ENCODE measurements around the gene APOA5. TPM values are rescaled to one million over a fixed set of nuclear protein-coding genes. Genes with fewer than 3 reads are reported as not detected.

Gene APOA5
- total and polyA plus RNA-seq, 2 of the 13 experiments (the other 11 are each of a cell fraction or from before 2014, with no cell fraction given), result 44.0 to 49.1 TPM

- TF ChIP-seq ZNF770 (CRISPR knock-in tag; IDR thresholded peaks at IDR 0.05) (no peak), ZNF337 (CRISPR knock-in tag; IDR thresholded peaks at IDR 0.05; ENCODE audit: borderline replicate concordance, low read depth) (no peak), SOX13 (IDR thresholded peaks at IDR 0.05) (no peak), SOX13 (CRISPR knock-in tag; conservative IDR thresholded peaks at IDR 0.05 in 1 of 2, IDR thresholded peaks at IDR 0.05 in 1 of 2) (no peak; a peak in 1 of 4 replicates), RARG (CRISPR knock-in tag; IDR thresholded peaks at IDR 0.05; ENCODE audit: low read depth) (no peak), ZFAT (CRISPR knock-in tag; conservative IDR thresholded peaks at IDR 0.05) (no peak), JARID2 (CRISPR knock-in tag; IDR thresholded peaks at IDR 0.05; ENCODE audit: insufficient replicate concordance) (no peak), ZNF263 (CRISPR knock-in tag; IDR thresholded peaks at IDR 0.05) (no peak), IRF2 (CRISPR knock-in tag; IDR thresholded peaks at IDR 0.05) (no peak), RFX5 (IDR thresholded peaks at IDR 0.05; ENCODE audit: low read depth, low read length) (no peak), RCOR2 (CRISPR knock-in tag; IDR thresholded peaks at IDR 0.05) (peak; percentile 67; the same call in 1 of the 2 replicates), MBNL3 (CRISPR knock-in tag; conservative IDR thresholded peaks at IDR 0.05) (no peak), NFYC (CRISPR knock-in tag; IDR thresholded peaks at IDR 0.05) (no peak), DZIP1 (CRISPR knock-in tag; IDR thresholded peaks at IDR 0.05) (peak; percentile 78; the same call in 1 of the 2 replicates), ZNF709 (CRISPR knock-in tag; IDR thresholded peaks at IDR 0.05) (no peak), KDM3A (CRISPR knock-in tag; IDR thresholded peaks at IDR 0.05; ENCODE audit: low read depth) (peak; percentile 12; the same call in 1 of the 2 replicates), MIER2 (CRISPR knock-in tag; IDR thresholded peaks at IDR 0.05) (no peak)
- TF ChIP-seq, protein P1, sequence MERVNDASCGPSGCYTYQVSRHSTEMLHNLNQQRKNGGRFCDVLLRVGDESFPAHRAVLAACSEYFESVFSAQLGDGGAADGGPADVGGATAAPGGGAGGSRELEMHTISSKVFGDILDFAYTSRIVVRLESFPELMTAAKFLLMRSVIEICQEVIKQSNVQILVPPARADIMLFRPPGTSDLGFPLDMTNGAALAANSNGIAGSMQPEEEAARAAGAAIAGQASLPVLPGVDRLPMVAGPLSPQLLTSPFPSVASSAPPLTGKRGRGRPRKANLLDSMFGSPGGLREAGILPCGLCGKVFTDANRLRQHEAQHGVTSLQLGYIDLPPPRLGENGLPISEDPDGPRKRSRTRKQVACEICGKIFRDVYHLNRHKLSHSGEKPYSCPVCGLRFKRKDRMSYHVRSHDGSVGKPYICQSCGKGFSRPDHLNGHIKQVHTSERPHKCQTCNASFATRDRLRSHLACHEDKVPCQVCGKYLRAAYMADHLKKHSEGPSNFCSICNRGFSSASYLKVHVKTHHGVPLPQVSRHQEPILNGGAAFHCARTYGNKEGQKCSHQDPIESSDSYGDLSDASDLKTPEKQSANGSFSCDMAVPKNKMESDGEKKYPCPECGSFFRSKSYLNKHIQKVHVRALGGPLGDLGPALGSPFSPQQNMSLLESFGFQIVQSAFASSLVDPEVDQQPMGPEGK (CRISPR knock-in tag; IDR thresholded peaks at IDR 0.05), result peak; percentile 49; the same call in 1 of the 2 replicates
- TF ChIP-seq, protein P2, sequence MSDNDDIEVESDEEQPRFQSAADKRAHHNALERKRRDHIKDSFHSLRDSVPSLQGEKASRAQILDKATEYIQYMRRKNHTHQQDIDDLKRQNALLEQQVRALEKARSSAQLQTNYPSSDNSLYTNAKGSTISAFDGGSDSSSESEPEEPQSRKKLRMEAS (IDR thresholded peaks at IDR 0.05), result no peak
- TF ChIP-seq, protein P3, sequence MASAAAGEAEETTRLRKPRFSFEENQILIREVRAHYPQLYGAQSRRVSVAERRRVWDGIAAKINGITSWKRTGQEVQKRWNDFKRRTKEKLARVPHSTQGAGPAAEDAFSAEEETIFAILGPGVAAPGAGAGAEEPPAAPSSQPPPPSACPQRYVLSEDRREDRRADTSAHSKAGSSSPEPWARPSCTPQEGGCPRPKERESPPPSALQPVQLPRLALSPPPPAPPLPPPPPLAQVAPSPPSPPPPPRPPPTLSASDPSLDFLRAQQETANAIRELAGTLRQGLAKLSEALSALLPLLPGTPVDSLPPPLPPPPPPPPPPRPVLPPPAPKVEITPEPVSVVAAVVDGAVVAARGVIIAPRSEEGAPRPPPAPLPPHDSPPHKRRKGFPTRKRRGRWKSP (CRISPR knock-in tag; IDR thresholded peaks at IDR 0.05), result 0 out of 2 replicates have a peak, but pooled peaks have one; percentile 3
Measured at GRCh38 chr11:116825854-116826750, 34.4 kb upstream of the APOA5 start (continued).

Measured in HepG2 (cell line).